ENCODE measurements around the gene CEP85.

CEP85 gene

GRCh38 chr1:26286064-26286416 lies 52.0 kb downstream of the CEP85 start:
- no peak overlapping the region for H3K4me3 ChIP-seq (ENCODE audit: low read length)
- no peak for TF ChIP-seq CTCF (conservative IDR thresholded peaks at IDR 0.05; ENCODE audit: low read length)
- no peak for DNase-seq (ENCODE audit: low read depth)

- no peak for TF ChIP-seq CTCF (conservative IDR thresholded peaks at IDR 0.05; ENCODE audit: low read length)
- DNase-seq (ENCODE audit: low read depth), result peak; percentile 39
- no peak overlapping the region for H3K4me3 ChIP-seq (ENCODE audit: low read length)
Measured at GRCh38 chr1:26287033-26287711, 53.2 kb downstream of the CEP85 start.

- H3K4me3 ChIP-seq (ENCODE audit: low read length), result no peak overlapping the region
- TF ChIP-seq CTCF (conservative IDR thresholded peaks at IDR 0.05; ENCODE audit: low read length), result no peak
- no peak for DNase-seq (ENCODE audit: low read depth)
Measured at GRCh38 chr1:26287811-26288210, 53.8 kb downstream of the CEP85 start.

- no peak overlapping the region for H3K4me3 ChIP-seq (ENCODE audit: low read length)
- DNase-seq (ENCODE audit: low read depth), result no peak
- TF ChIP-seq CTCF (conservative IDR thresholded peaks at IDR 0.05; ENCODE audit: low read length), result no peak
Measured at GRCh38 chr1:26288311-26288941, 54.4 kb downstream of the CEP85 start.

- no peak overlapping the region for H3K4me3 ChIP-seq (ENCODE audit: low read length)
- DNase-seq (ENCODE audit: low read depth), result no peak
- TF ChIP-seq CTCF (conservative IDR thresholded peaks at IDR 0.05; ENCODE audit: low read length), result no peak
Measured at GRCh38 chr1:26289158-26290059, 55.4 kb downstream of the CEP85 start.

- DNase-seq (ENCODE audit: low read depth), result no peak
- H3K4me3 ChIP-seq (ENCODE audit: low read length), result no peak overlapping the region
- no peak for TF ChIP-seq CTCF (conservative IDR thresholded peaks at IDR 0.05; ENCODE audit: low read length)
Measured at GRCh38 chr1:26290122-26290881, 56.3 kb downstream of the CEP85 start.

Data from AG10803 (cell line).